ENCODE measurements around the gene HES2. TPM values are rescaled to one million over a fixed set of nuclear protein-coding genes. Genes with fewer than 3 reads are reported as not detected.

The HES2 gene
- polyA plus RNA-seq, 1 donor from 2014 or later: not detected

DNA sequence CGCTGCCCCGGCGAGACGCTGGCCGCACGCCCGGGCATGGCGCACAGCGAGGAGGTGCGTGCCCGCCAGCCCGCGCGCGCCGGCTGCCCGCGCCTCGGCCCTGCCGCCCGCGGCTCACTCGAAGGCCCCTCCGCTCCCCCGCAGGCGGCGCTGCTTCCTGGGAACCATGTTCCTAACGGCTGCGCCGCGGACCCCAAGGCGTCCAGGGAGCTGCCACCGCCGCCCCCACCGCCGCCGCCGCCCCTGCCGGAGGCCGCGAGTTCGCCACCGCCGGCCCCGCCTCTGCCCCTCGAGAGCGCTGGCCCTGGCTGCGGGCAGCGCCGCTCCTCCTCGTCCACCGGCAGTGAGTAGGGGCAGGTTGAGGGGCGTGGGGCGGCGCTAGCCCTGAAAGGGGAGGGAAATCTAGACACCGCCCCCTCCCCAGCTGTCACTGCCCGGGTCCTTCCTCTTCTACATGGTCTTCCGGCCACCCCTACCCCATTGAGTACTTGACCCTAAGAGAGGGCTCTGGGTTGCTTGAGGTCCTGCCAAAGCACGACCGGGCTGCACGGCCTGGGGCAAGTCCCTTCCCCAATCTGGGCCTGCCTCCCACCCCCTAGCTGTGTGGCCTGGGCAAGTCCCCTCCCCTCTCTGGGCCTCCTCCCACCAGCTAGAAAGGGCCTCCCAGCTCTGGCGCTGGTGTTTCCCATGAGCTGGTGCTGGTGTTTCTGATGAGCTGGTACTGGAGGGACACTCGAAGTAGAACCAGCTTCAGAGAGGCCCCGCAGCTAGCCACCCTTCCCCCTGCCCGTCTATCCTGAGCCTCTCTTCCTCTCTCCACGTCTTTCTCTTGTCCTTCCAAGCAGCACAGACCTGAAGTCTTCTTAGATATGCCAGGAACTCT, 29.3 kb upstream of the HES2 start:
- Histone ChIP-seq H3K79me2 (replicated peaks; ENCODE audit: insufficient read depth, low read length) (no peaks in the 10 kb centered on the region), H3K9me3 (ENCODE audit: low read length) (no peaks in the 10 kb centered on the region), H3K36me3 (ENCODE audit: insufficient read depth, low read length) (no peaks in the 10 kb centered on the region), H3K4me2 (ENCODE audit: low read length) (no peak overlapping the region), H3K9ac (ENCODE audit: low read length) (no peak overlapping the region), H3K27ac (ENCODE audit: low read length) (no peak overlapping the region), H4K20me1 (ENCODE audit: insufficient read depth) (no peaks in the 10 kb centered on the region), H3K27me3 (ENCODE audit: insufficient read depth, low read depth, low read length) (peaks cover 36% of the 10 kb centered on the region), H3K4me3 (ENCODE audit: low read length) (no peak overlapping the region), H3K9me2 (ENCODE audit: insufficient read depth, low read length) (no peaks in the 10 kb centered on the region), H3F3A (ENCODE audit: insufficient read depth, low read length, poor library complexity, severe bottlenecking) (no peaks in the 10 kb centered on the region), H2AFZ (ENCODE audit: low read depth, low read length) (no peak overlapping the region)
- TF ChIP-seq, protein P1, sequence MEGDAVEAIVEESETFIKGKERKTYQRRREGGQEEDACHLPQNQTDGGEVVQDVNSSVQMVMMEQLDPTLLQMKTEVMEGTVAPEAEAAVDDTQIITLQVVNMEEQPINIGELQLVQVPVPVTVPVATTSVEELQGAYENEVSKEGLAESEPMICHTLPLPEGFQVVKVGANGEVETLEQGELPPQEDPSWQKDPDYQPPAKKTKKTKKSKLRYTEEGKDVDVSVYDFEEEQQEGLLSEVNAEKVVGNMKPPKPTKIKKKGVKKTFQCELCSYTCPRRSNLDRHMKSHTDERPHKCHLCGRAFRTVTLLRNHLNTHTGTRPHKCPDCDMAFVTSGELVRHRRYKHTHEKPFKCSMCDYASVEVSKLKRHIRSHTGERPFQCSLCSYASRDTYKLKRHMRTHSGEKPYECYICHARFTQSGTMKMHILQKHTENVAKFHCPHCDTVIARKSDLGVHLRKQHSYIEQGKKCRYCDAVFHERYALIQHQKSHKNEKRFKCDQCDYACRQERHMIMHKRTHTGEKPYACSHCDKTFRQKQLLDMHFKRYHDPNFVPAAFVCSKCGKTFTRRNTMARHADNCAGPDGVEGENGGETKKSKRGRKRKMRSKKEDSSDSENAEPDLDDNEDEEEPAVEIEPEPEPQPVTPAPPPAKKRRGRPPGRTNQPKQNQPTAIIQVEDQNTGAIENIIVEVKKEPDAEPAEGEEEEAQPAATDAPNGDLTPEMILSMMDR (IDR thresholded peaks at IDR 0.05; ENCODE audit: poor library complexity, severe bottlenecking): no peak
- TF ChIP-seq MXI1 (conservative IDR thresholded peaks at IDR 0.05; ENCODE audit: poor library complexity, severe bottlenecking) (no peak), RAD21 (conservative IDR thresholded peaks at IDR 0.05) (no peak), TAF1 (IDR thresholded peaks at IDR 0.05; ENCODE audit: low read depth) (no peak), POLR2AphosphoS5 (IDR thresholded peaks at IDR 0.05) (no peak), SMC3 (conservative IDR thresholded peaks at IDR 0.05; ENCODE audit: poor library complexity) (no peak), EP300 (conservative IDR thresholded peaks at IDR 0.05; ENCODE audit: poor library complexity, severe bottlenecking) (no peak), EZH2 (IDR thresholded peaks at IDR 0.05; ENCODE audit: borderline replicate concordance, insufficient read depth, low read length, poor library complexity, severe bottlenecking) (no peak)
- TF ChIP-seq, protein P2, sequence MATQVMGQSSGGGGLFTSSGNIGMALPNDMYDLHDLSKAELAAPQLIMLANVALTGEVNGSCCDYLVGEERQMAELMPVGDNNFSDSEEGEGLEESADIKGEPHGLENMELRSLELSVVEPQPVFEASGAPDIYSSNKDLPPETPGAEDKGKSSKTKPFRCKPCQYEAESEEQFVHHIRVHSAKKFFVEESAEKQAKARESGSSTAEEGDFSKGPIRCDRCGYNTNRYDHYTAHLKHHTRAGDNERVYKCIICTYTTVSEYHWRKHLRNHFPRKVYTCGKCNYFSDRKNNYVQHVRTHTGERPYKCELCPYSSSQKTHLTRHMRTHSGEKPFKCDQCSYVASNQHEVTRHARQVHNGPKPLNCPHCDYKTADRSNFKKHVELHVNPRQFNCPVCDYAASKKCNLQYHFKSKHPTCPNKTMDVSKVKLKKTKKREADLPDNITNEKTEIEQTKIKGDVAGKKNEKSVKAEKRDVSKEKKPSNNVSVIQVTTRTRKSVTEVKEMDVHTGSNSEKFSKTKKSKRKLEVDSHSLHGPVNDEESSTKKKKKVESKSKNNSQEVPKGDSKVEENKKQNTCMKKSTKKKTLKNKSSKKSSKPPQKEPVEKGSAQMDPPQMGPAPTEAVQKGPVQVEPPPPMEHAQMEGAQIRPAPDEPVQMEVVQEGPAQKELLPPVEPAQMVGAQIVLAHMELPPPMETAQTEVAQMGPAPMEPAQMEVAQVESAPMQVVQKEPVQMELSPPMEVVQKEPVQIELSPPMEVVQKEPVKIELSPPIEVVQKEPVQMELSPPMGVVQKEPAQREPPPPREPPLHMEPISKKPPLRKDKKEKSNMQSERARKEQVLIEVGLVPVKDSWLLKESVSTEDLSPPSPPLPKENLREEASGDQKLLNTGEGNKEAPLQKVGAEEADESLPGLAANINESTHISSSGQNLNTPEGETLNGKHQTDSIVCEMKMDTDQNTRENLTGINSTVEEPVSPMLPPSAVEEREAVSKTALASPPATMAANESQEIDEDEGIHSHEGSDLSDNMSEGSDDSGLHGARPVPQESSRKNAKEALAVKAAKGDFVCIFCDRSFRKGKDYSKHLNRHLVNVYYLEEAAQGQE (IDR thresholded peaks at IDR 0.05; ENCODE audit: borderline replicate concordance): no peak

DNA sequence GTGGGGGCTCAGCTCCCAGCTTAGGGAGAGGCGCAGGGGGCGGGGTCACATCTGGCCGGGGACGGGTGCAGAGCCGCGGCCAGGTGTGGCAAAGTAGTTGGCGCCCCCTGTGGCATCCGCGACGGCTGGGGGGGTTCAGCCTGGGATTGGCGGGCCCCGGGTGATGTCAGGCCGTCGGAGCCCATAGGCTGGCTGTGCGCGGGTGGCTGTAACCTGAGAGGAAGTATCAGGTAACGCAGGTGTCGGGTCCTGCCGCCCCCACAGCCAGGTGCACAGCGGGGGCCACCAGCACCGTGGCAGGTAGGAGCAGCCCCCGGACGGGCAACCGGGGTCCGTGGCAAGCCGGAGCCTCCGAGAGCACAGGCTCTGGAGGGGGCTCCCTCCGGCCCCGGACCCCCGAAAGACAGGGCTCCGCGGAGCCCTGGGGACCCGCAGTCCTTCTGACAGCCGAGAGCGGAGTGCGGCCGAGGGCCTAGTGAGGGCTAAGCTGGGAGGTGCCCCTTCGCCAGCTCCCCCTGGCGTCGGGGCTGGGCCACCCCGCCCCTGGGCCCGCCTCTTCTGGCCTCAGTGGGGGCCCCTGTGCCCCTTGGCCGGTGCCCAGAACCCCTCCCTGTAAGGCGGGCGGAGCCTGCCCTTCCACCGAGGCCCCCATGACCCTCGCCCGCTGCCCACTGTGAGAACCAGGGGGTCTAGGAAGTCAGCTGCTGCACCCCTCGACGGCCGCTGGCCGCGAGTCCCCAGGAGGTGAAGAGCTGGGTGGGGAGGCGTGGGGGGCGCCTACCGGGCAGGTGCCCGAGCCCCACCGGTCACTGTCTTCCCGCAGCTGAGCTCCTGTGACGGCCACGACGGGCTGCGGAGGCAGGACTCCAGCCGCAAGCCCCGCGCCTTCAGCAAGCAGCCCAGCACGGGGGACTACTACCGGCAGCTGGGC, 28.4 kb upstream of the HES2 start:
- H3K9ac ChIP-seq (ENCODE audit: low read length): no peak overlapping the region
- H3K27me3 ChIP-seq (ENCODE audit: insufficient read depth, low read depth, low read length): peaks cover 36% of the 10 kb centered on the region
- no peak overlapping the region for H2AFZ ChIP-seq (ENCODE audit: low read depth, low read length)
- TF ChIP-seq EZH2 (IDR thresholded peaks at IDR 0.05; ENCODE audit: borderline replicate concordance, insufficient read depth, low read length, poor library complexity, severe bottlenecking) (peak; percentile 58), TAF1 (IDR thresholded peaks at IDR 0.05; ENCODE audit: low read depth) (no peak), SMC3 (conservative IDR thresholded peaks at IDR 0.05; ENCODE audit: poor library complexity) (no peak)
- TF ChIP-seq, protein P1 (IDR thresholded peaks at IDR 0.05; ENCODE audit: poor library complexity, severe bottlenecking): peak; percentile 13
- TF ChIP-seq, protein P2 (IDR thresholded peaks at IDR 0.05; ENCODE audit: borderline replicate concordance): no peak
- H3K79me2 ChIP-seq (replicated peaks; ENCODE audit: insufficient read depth, low read length): no peaks in the 10 kb centered on the region
- H3K36me3 ChIP-seq (ENCODE audit: insufficient read depth, low read length): no peaks in the 10 kb centered on the region
- no peaks in the 10 kb centered on the region for H3F3A ChIP-seq (ENCODE audit: insufficient read depth, low read length, poor library complexity, severe bottlenecking)
- no peaks in the 10 kb centered on the region for H3K9me3 ChIP-seq (ENCODE audit: low read length)
- H3K27ac ChIP-seq (ENCODE audit: low read length): no peak overlapping the region
- H4K20me1 ChIP-seq (ENCODE audit: insufficient read depth): no peaks in the 10 kb centered on the region
- no peaks in the 10 kb centered on the region for H3K9me2 ChIP-seq (ENCODE audit: insufficient read depth, low read length)
- H3K4me2 ChIP-seq (ENCODE audit: low read length): no peak overlapping the region
- no peak overlapping the region for H3K4me3 ChIP-seq (ENCODE audit: low read length)
